ENCODE data around the gene SPAG16.

- TF ChIP-seq, protein P1, sequence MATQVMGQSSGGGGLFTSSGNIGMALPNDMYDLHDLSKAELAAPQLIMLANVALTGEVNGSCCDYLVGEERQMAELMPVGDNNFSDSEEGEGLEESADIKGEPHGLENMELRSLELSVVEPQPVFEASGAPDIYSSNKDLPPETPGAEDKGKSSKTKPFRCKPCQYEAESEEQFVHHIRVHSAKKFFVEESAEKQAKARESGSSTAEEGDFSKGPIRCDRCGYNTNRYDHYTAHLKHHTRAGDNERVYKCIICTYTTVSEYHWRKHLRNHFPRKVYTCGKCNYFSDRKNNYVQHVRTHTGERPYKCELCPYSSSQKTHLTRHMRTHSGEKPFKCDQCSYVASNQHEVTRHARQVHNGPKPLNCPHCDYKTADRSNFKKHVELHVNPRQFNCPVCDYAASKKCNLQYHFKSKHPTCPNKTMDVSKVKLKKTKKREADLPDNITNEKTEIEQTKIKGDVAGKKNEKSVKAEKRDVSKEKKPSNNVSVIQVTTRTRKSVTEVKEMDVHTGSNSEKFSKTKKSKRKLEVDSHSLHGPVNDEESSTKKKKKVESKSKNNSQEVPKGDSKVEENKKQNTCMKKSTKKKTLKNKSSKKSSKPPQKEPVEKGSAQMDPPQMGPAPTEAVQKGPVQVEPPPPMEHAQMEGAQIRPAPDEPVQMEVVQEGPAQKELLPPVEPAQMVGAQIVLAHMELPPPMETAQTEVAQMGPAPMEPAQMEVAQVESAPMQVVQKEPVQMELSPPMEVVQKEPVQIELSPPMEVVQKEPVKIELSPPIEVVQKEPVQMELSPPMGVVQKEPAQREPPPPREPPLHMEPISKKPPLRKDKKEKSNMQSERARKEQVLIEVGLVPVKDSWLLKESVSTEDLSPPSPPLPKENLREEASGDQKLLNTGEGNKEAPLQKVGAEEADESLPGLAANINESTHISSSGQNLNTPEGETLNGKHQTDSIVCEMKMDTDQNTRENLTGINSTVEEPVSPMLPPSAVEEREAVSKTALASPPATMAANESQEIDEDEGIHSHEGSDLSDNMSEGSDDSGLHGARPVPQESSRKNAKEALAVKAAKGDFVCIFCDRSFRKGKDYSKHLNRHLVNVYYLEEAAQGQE (IDR thresholded peaks at IDR 0.05; ENCODE audit: low read depth), result no peak
- TF ChIP-seq, protein P2, sequence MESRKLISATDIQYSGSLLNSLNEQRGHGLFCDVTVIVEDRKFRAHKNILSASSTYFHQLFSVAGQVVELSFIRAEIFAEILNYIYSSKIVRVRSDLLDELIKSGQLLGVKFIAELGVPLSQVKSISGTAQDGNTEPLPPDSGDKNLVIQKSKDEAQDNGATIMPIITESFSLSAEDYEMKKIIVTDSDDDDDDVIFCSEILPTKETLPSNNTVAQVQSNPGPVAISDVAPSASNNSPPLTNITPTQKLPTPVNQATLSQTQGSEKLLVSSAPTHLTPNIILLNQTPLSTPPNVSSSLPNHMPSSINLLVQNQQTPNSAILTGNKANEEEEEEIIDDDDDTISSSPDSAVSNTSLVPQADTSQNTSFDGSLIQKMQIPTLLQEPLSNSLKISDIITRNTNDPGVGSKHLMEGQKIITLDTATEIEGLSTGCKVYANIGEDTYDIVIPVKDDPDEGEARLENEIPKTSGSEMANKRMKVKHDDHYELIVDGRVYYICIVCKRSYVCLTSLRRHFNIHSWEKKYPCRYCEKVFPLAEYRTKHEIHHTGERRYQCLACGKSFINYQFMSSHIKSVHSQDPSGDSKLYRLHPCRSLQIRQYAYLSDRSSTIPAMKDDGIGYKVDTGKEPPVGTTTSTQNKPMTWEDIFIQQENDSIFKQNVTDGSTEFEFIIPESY (IDR thresholded peaks at IDR 0.05; ENCODE audit: extremely low read depth, insufficient replicate concordance, low read length), result no peak
- TF ChIP-seq, protein P3, sequence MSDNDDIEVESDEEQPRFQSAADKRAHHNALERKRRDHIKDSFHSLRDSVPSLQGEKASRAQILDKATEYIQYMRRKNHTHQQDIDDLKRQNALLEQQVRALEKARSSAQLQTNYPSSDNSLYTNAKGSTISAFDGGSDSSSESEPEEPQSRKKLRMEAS (IDR thresholded peaks at IDR 0.05), result no peak
- TF ChIP-seq YY1 (IDR thresholded peaks at IDR 0.05; ENCODE audit: extremely low read depth, insufficient replicate concordance, low read depth, low read length) (no peak), CTCF (IDR thresholded peaks at IDR 0.05 in 2 of 3, conservative IDR thresholded peaks at IDR 0.05 in 1 of 3; ENCODE audit: borderline replicate concordance in 1 of 3, insufficient read depth in 1 of 3, low read depth in 2 of 3, low read length in 2 of 3) (no peak), ZNF274 (IDR thresholded peaks at IDR 0.05; ENCODE audit: low read depth, low read length) (no peak), POLR2A (IDR thresholded peaks at IDR 0.05; ENCODE audit: borderline replicate concordance, extremely low read depth, insufficient read depth, insufficient read length) (no peak), ELF1 (IDR thresholded peaks at IDR 0.05; ENCODE audit: borderline replicate concordance, low read depth) (no peak), FOSL1 (IDR thresholded peaks at IDR 0.05; ENCODE audit: low read depth) (no peak), JUND (IDR thresholded peaks at IDR 0.05) (no peak)
Measured at GRCh38 chr2:213640738-213641425, 356.6 kb downstream of the SPAG16 start.
